SIG-M5 treated with dmso at 0.1 percent for 504 hours (cell line): ENCODE measurements around the gene EYA2.

ENCODE experiments used
- DNase-seq: peaks from one replicate; lab custom pipeline; 2025; ENCODE audit not compliant: unreplicated experiment; lab: John Stamatoyannopoulos, UW

Gene EYA2

GRCh38 chr20:46999801-47000465 is 105.3 kb downstream of the EYA2 start:
- no peak for DNase-seq

GRCh38 chr20:47003223-47003622 is 108.6 kb downstream of the EYA2 start:
- no peak for DNase-seq

GRCh38 chr20:47004179-47004578 is 109.5 kb downstream of the EYA2 start:
- DNase-seq: no peak

GRCh38 chr20:47007826-47008655 is 113.4 kb downstream of the EYA2 start:
- DNase-seq: no peak

GRCh38 chr20:47008842-47009518 is 114.3 kb downstream of the EYA2 start:
- peak; percentile 69 for DNase-seq

- no peak for DNase-seq
Measured at GRCh38 chr20:47009784-47010183, 115.1 kb downstream of the EYA2 start.

GRCh38 chr20:47011984-47012383 is 117.3 kb downstream of the EYA2 start:
- DNase-seq: peak; percentile 17

GRCh38 chr20:47013606-47014005 is 119.0 kb downstream of the EYA2 start:
- no peak for DNase-seq

GRCh38 chr20:47016068-47016664 is 121.5 kb downstream of the EYA2 start:
- DNase-seq: no peak

- no peak for DNase-seq
Measured at GRCh38 chr20:47018381-47018780, 123.7 kb downstream of the EYA2 start.

GRCh38 chr20:47019121-47019824 is 124.6 kb downstream of the EYA2 start:
- no peak for DNase-seq

- DNase-seq: no peak
Measured at GRCh38 chr20:47020231-47020630, 125.6 kb downstream of the EYA2 start.

GRCh38 chr20:47021850-47022249 is 127.2 kb downstream of the EYA2 start:
- DNase-seq: no peak

GRCh38 chr20:47024461-47024937 is 129.9 kb downstream of the EYA2 start:
- DNase-seq: no peak

GRCh38 chr20:47027042-47027441 is 132.4 kb downstream of the EYA2 start:
- no peak for DNase-seq

- DNase-seq: no peak
Measured at GRCh38 chr20:47027456-47027855, 132.8 kb downstream of the EYA2 start.

GRCh38 chr20:47028487-47028886 is 133.8 kb downstream of the EYA2 start:
- DNase-seq: no peak

GRCh38 chr20:47029845-47030244 is 135.2 kb downstream of the EYA2 start:
- DNase-seq: no peak

- DNase-seq: no peak
Measured at GRCh38 chr20:47030271-47030810, 135.7 kb downstream of the EYA2 start.

- DNase-seq: peak; percentile 14
Measured at GRCh38 chr20:47031004-47031403, 136.4 kb downstream of the EYA2 start.
